Stimulated activated naive B cell treated with anti-CD40 and anti-IgM and Interleukin-4, amounts not matched to agents 10 μg/mL and 1 μg/mL and 100 μg/mL, for 72 hours (primary cell): ENCODE results near the gene YIPF2.
"Not testable (repeated sequence)": the region's sequence is repeated elsewhere in the genome, so short reads cannot be mapped to it uniquely, and the experiment has no call there.

ENCODE experiments used
- ATAC-seq, 2 donors: fragments of 150-1000 bp; cut with Tn5 transposase; replicated peaks; 2 replicates each; pipeline ENCODE4 v1.10.0; 2021; ENCODE audit warnings: moderate library complexity in 1 of 2
- DNase-seq: peaks from one replicate; pipeline ENCODE4 v3.0.0; 2021
- H3K27ac Mint-ChIP-seq: one replicate; pipeline ENCODE4 v1.8.0; 2022; ENCODE audit warnings: mild to moderate bottlenecking, mixed read lengths
- H3K27me3 Mint-ChIP-seq, 2 donors: one replicate each; pipeline ENCODE4 v1.8.0; 2022; ENCODE audit warnings: mixed read lengths in 2 of 2
- H3K36me3 Mint-ChIP-seq, 2 donors: one replicate each; pipeline ENCODE4 v1.8.0; 2022; ENCODE audit warnings: mixed read lengths in 2 of 2, mild to moderate bottlenecking in 1 of 2
- H3K4me1 Mint-ChIP-seq, 2 donors: one replicate each; pipeline ENCODE4 v1.8.0; 2022; ENCODE audit warnings: mixed read lengths in 2 of 2, mild to moderate bottlenecking in 1 of 2
- H3K4me3 Mint-ChIP-seq, 2 donors: one replicate each; pipeline ENCODE4 v1.8.0; 2022; ENCODE audit warnings: mild to moderate bottlenecking in 2 of 2, mixed read lengths in 2 of 2, moderate library complexity in 1 of 2
- H3K9me3 Mint-ChIP-seq, 2 donors: one replicate each; pipeline ENCODE4 v1.8.0; 2022; ENCODE audit warnings: mixed read lengths in 2 of 2, mild to moderate bottlenecking in 1 of 2

Gene YIPF2

GRCh38 chr19:10887616-10888367 is 40.6 kb downstream of the YIPF2 start:
- H3K4me3 Mint-ChIP-seq: no peak overlapping the region
- no peaks in the 10 kb centered on the region for H3K9me3 Mint-ChIP-seq
- no peak for ATAC-seq
- peak overlapping the region; percentile 56 for H3K27ac Mint-ChIP-seq
- no peak for DNase-seq
- H3K36me3 Mint-ChIP-seq: peaks cover 3 to 18% of the 10 kb centered on the region in 2 donors
- peaks cover 13 to 29% of the 10 kb centered on the region in 2 donors for H3K4me1 Mint-ChIP-seq
- H3K27me3 Mint-ChIP-seq: no peaks in the 10 kb centered on the region

GRCh38 chr19:10885201-10886169 is 43.0 kb downstream of the YIPF2 start:
- peaks cover 8 to 21% of the 10 kb centered on the region in 2 donors for H3K36me3 Mint-ChIP-seq
- H3K4me1 Mint-ChIP-seq: peaks cover 16 to 34% of the 10 kb centered on the region in 2 donors
- peak overlapping the region; percentile 69 for H3K27ac Mint-ChIP-seq
- H3K27me3 Mint-ChIP-seq: no peaks in the 10 kb centered on the region
- no peak for ATAC-seq
- no peak for DNase-seq
- H3K4me3 Mint-ChIP-seq: no peak overlapping the region
- H3K9me3 Mint-ChIP-seq: no peaks in the 10 kb centered on the region

- DNase-seq (no peak), ATAC-seq (no peak)
- Mint-ChIP-seq H3K9me3 (peaks cover 0 to under 1% of the 10 kb centered on the region in 2 donors), H3K27ac (no peak overlapping the region), H3K4me1 (peaks cover 17 to 38% of the 10 kb centered on the region in 2 donors), H3K4me3 (no peak overlapping the region), H3K27me3 (no peaks in the 10 kb centered on the region), H3K36me3 (peaks cover 11 to 23% of the 10 kb centered on the region in 2 donors)
Observed at GRCh38 chr19:10884274-10884673, 44.2 kb downstream of the YIPF2 start.

- H3K4me1 Mint-ChIP-seq: peaks cover 25 to 40% of the 10 kb centered on the region in 2 donors
- ATAC-seq (no peak), DNase-seq (no peak)
- H3K4me3 Mint-ChIP-seq: no peak overlapping the region
- no peaks in the 10 kb centered on the region for H3K27me3 Mint-ChIP-seq
- peaks cover 9 to 26% of the 10 kb centered on the region in 2 donors for H3K36me3 Mint-ChIP-seq
- H3K27ac Mint-ChIP-seq: no peak overlapping the region
- H3K9me3 Mint-ChIP-seq: peaks cover 0 to 4% of the 10 kb centered on the region in 2 donors
Observed at GRCh38 chr19:10882108-10882457, 46.4 kb downstream of the YIPF2 start.

- H3K27ac Mint-ChIP-seq: peak overlapping the region; percentile 31
- no peak for ATAC-seq
Observed at GRCh38 chr19:10881403-10882107, 46.9 kb downstream of the YIPF2 start.

GRCh38 chr19:10878253-10878652 is 50.2 kb downstream of the YIPF2 start:
- Mint-ChIP-seq H3K27me3 (no peaks in the 10 kb centered on the region), H3K27ac (peak overlapping the region; percentile 93), H3K4me3 (peak overlapping the region; percentile 64 to 69), H3K36me3 (peaks cover 14 to 32% of the 10 kb centered on the region in 2 donors), H3K9me3 (peaks cover 0 to 4% of the 10 kb centered on the region in 2 donors), H3K4me1 (peaks cover 38 to 59% of the 10 kb centered on the region in 2 donors)
- DNase-seq (no peak), ATAC-seq (peak in 1 of 2 donors; percentile 15)

More at GRCh38 chr19:10881403-10882107, 46.9 kb downstream of the YIPF2 start:
- no peak overlapping the region for H3K4me3 Mint-ChIP-seq
- H3K4me1 Mint-ChIP-seq: peaks cover 29 to 42% of the 10 kb centered on the region in 2 donors
- no peaks in the 10 kb centered on the region for H3K27me3 Mint-ChIP-seq
- peaks cover 0 to 4% of the 10 kb centered on the region in 2 donors for H3K9me3 Mint-ChIP-seq
- peaks cover 9 to 28% of the 10 kb centered on the region in 2 donors for H3K36me3 Mint-ChIP-seq
- no peak for DNase-seq

- DNase-seq, ATAC-seq, H3K27me3 Mint-ChIP-seq, H3K9me3 Mint-ChIP-seq: not testable (repeated sequence)
- Mint-ChIP-seq H3K36me3 (peaks cover 14 to 35% of the 10 kb centered on the region in 2 donors), H3K4me3 (peak overlapping the region; percentile 64 to 69), H3K27ac (peak overlapping the region; percentile 93), H3K4me1 (peaks cover 41 to 65% of the 10 kb centered on the region in 2 donors)
Observed at GRCh38 chr19:10877608-10878007, 50.8 kb downstream of the YIPF2 start.

- Mint-ChIP-seq H3K4me1 (peaks cover 41 to 70% of the 10 kb centered on the region in 2 donors), H3K36me3 (peaks cover 14 to 31% of the 10 kb centered on the region in 2 donors), H3K4me3 (peak overlapping the region; percentile 59 to 71), H3K9me3 (peaks cover 0 to 4% of the 10 kb centered on the region in 2 donors), H3K27ac (peak overlapping the region; percentile 89), H3K27me3 (no peaks in the 10 kb centered on the region)
- DNase-seq (peak; percentile 76), ATAC-seq (peak; percentile 88 to 89)
Observed at GRCh38 chr19:10876459-10877240, 51.8 kb downstream of the YIPF2 start.

GRCh38 chr19:10874024-10874423 is 54.4 kb downstream of the YIPF2 start:
- Mint-ChIP-seq H3K27ac (no peak overlapping the region), H3K4me1 (peaks cover 41 to 73% of the 10 kb centered on the region in 2 donors), H3K4me3 (peak overlapping the region; percentile 41 to 61), H3K27me3 (no peaks in the 10 kb centered on the region), H3K9me3 (peaks cover 0 to under 1% of the 10 kb centered on the region in 2 donors), H3K36me3 (peaks cover 5 to 23% of the 10 kb centered on the region in 2 donors)
- no peak for DNase-seq
- ATAC-seq: no peak

GRCh38 chr19:10872546-10873107 is 55.8 kb downstream of the YIPF2 start:
- Mint-ChIP-seq H3K4me3 (peak overlapping the region; percentile 78 to 88), H3K9me3 (no peaks in the 10 kb centered on the region), H3K27ac (peak overlapping the region; percentile 89), H3K36me3 (peaks cover 5 to 17% of the 10 kb centered on the region in 2 donors), H3K4me1 (peaks cover 40 to 72% of the 10 kb centered on the region in 2 donors), H3K27me3 (no peaks in the 10 kb centered on the region)
- ATAC-seq (no peak), DNase-seq (no peak)
